HEK293T (cell line): ENCODE results near the gene RORB.

Experiments
- ARNT ChIP-seq: fragments of 450-650 bp; IDR thresholded peaks from 2 replicates; pipeline ENCODE4 v1.6.1; 2017; ENCODE audit warnings: mild to moderate bottlenecking
- BHLHE40 ChIP-seq: fragments of 450-650 bp; IDR thresholded peaks from 2 replicates; pipeline ENCODE4 v1.6.1; 2016; ENCODE audit warnings: mild to moderate bottlenecking, moderate library complexity, borderline replicate concordance
- ELF4 ChIP-seq: fragments of 450-650 bp; IDR thresholded peaks from 2 replicates; pipeline ENCODE4 v1.6.1; 2017; ENCODE audit warnings: antibody characterized with exemption
- FOXA1 ChIP-seq: fragments of 450-650 bp; IDR thresholded peaks from 2 replicates; pipeline ENCODE4 v1.6.1; 2016; ENCODE audit warnings: mild to moderate bottlenecking
- FOXK2 ChIP-seq: fragments of 450-650 bp; IDR thresholded peaks from 2 replicates; pipeline ENCODE4 v1.6.1; 2016; ENCODE audit warnings: mild to moderate bottlenecking
- FOXM1 ChIP-seq: fragments of 450-650 bp; IDR thresholded peaks from 2 replicates; pipeline ENCODE4 v1.6.1; 2017; ENCODE audit warnings: mild to moderate bottlenecking, borderline replicate concordance
- LEF1 ChIP-seq: fragments of 450-650 bp; IDR thresholded peaks from 2 replicates; pipeline ENCODE4 v1.6.1; 2017; ENCODE audit warnings: mild to moderate bottlenecking, borderline replicate concordance
- NFRKB ChIP-seq: fragments of 450-650 bp; IDR thresholded peaks from 2 replicates; pipeline ENCODE4 v1.6.1; 2016; ENCODE audit warnings: mild to moderate bottlenecking, moderate library complexity
- PKNOX1 ChIP-seq: fragments of 450-650 bp; IDR thresholded peaks from 2 replicates; pipeline ENCODE4 v1.6.1; 2016
- SP1 ChIP-seq: fragments of 450-650 bp; IDR thresholded peaks from 2 replicates; pipeline ENCODE4 v1.6.1; 2017
- TARDBP ChIP-seq: fragments of 450-650 bp; IDR thresholded peaks from 2 replicates; pipeline ENCODE4 v1.6.1; 2016
- ZNF384 ChIP-seq: fragments of 450-650 bp; IDR thresholded peaks from 2 replicates; pipeline ENCODE4 v1.6.1; 2016

GRCh38 chr9:74512416-74512815 is 15.3 kb downstream of the RORB start:
- no peak for TF ChIP-seq FOXA1
- TF ChIP-seq SP1: no peak
- no peak for TF ChIP-seq FOXM1
- TF ChIP-seq ELF4: no peak
- TF ChIP-seq NFRKB: no peak
- TF ChIP-seq PKNOX1: no peak
- TF ChIP-seq BHLHE40: no peak
- TF ChIP-seq TARDBP: no peak
- no peak for TF ChIP-seq ARNT
- no peak for TF ChIP-seq FOXK2
- no peak for TF ChIP-seq LEF1
- no peak for TF ChIP-seq ZNF384
